ENCODE results near the gene DHX35. TPM values are rescaled to one million over a fixed set of nuclear protein-coding genes. Genes with fewer than 3 reads are reported as not detected.

The DHX35 gene
- total and polyA plus RNA-seq, 10 of the 15 experiments (the other 5 are each of a cell fraction or from before 2014, with no cell fraction given): 4.3 to 21.6 (median 14.9) TPM

DNA sequence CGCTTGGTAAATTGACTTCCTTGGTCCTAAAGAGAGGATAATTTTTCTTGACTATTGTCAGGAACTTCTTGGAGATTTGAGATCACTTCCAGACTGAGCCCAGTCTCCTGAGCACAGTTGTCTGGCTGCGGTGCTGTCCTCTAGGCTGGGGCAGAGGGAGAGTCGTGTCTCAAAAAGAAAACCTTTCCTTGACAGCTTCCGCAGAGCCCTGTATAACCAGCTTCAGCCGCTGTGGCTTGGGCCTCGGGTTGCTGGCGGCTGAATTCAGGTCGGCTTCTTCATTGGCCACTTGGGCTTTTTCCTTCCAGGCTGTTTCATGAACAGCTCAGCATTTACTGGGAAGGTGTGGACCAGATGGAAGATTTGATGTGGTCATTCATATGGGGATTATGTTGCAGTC, 75.9 kb downstream of the DHX35 start:
- CTCF ChIA-PET: interaction anchor here (0.7 to 2.4 kb wide), 4 partner anchors 11 to 409 kb away, joined by 3 to 13 read pairs (median 3); no protein-coding TSS in a partner anchor
- Histone ChIP-seq H2AFZ (ENCODE audit: control insufficient read depth, low read depth, low read length) (no peak overlapping the region), H3K4me1 (ENCODE audit: control insufficient read depth, insufficient read depth, low read length) (no peaks in the 10 kb centered on the region), H4K20me1 (ENCODE audit: control insufficient read depth, insufficient read depth) (no peaks in the 10 kb centered on the region), H3K79me2 (ENCODE audit: control insufficient read depth, insufficient read depth, low read length) (no peaks in the 10 kb centered on the region), H3K9me3 (replicated peaks; ENCODE audit: control insufficient read depth, insufficient read depth, low read length) (no peaks in the 10 kb centered on the region), H3K9ac (ENCODE audit: control insufficient read depth, insufficient read depth, low read length) (no peak overlapping the region), H3K4me3 (no peak overlapping the region), H3K4me2 (ENCODE audit: control insufficient read depth, insufficient read depth) (no peak overlapping the region), H3K27me3 (replicated peaks in 1 of 2; ENCODE audit: control insufficient read depth in 2 of 2, insufficient read depth in 2 of 2, low read length in 1 of 2) (no peaks in the 10 kb centered on the region), H3K27ac (ENCODE audit: control insufficient read depth, insufficient read depth) (no peak overlapping the region), H3K36me3 (ENCODE audit: control insufficient read depth in 2 of 2, insufficient read depth in 2 of 2, low read length in 1 of 2) (peaks cover 13 to 16% of the 10 kb centered on the region in 2 experiments)
- in situ Hi-C loops (cut with MboI): no loop called here
- RAD21 ChIA-PET (ENCODE audit: unreplicated experiment): no interaction called here
- no TSS peak for BruUV-seq (replicated peaks)
- TF ChIP-seq TCF12 (IDR thresholded peaks at IDR 0.05; ENCODE audit: low read depth, low read length) (no peak), MEF2A (IDR thresholded peaks at IDR 0.05; ENCODE audit: insufficient read depth, low read depth, low read length) (no peak), YY1 (IDR thresholded peaks at IDR 0.05; ENCODE audit: low read depth, low read length) (no peak), BRCA1 (IDR thresholded peaks at IDR 0.05; ENCODE audit: low read depth, low read length) (no peak), IRF4 (IDR thresholded peaks at IDR 0.05; ENCODE audit: low read depth, low read length) (no peak), CBFB (IDR thresholded peaks at IDR 0.05; ENCODE audit: low read depth) (no peak), SUZ12 (IDR thresholded peaks at IDR 0.05; ENCODE audit: unreplicated experiment) (no peak), EP300 (IDR thresholded peaks at IDR 0.05; ENCODE audit: borderline replicate concordance in 1 of 2, control insufficient read depth in 1 of 2, low read depth in 2 of 2, low read length in 2 of 2) (no peak), TCF3 (IDR thresholded peaks at IDR 0.05; ENCODE audit: borderline replicate concordance, insufficient read depth, low read depth, low read length) (no peak), PAX5 (IDR thresholded peaks at IDR 0.05; ENCODE audit: borderline replicate concordance, low read depth, low read length) (no peak), PML (IDR thresholded peaks at IDR 0.05; ENCODE audit: low read length) (no peak), TCF7 (IDR thresholded peaks at IDR 0.05; ENCODE audit: borderline replicate concordance) (no peak)
- TF ChIP-seq, protein P1, sequence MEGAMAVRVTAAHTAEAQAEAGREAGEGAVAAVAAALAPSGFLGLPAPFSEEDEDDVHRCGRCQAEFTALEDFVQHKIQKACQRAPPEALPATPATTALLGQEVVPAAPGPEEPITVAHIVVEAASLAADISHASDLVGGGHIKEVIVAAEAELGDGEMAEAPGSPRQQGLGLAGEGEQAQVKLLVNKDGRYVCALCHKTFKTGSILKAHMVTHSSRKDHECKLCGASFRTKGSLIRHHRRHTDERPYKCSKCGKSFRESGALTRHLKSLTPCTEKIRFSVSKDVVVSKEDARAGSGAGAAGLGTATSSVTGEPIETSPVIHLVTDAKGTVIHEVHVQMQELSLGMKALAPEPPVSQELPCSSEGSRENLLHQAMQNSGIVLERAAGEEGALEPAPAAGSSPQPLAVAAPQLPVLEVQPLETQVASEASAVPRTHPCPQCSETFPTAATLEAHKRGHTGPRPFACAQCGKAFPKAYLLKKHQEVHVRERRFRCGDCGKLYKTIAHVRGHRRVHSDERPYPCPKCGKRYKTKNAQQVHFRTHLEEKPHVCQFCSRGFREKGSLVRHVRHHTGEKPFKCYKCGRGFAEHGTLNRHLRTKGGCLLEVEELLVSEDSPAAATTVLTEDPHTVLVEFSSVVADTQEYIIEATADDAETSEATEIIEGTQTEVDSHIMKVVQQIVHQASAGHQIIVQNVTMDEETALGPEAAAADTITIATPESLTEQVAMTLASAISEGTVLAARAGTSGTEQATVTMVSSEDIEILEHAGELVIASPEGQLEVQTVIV (IDR thresholded peaks at IDR 0.05; ENCODE audit: borderline replicate concordance, partially characterized antibody): no peak
- TF ChIP-seq, protein P2, sequence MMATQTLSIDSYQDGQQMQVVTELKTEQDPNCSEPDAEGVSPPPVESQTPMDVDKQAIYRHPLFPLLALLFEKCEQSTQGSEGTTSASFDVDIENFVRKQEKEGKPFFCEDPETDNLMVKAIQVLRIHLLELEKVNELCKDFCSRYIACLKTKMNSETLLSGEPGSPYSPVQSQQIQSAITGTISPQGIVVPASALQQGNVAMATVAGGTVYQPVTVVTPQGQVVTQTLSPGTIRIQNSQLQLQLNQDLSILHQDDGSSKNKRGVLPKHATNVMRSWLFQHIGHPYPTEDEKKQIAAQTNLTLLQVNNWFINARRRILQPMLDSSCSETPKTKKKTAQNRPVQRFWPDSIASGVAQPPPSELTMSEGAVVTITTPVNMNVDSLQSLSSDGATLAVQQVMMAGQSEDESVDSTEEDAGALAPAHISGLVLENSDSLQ (IDR thresholded peaks at IDR 0.05): no peak
- TF ChIP-seq, protein P3, sequence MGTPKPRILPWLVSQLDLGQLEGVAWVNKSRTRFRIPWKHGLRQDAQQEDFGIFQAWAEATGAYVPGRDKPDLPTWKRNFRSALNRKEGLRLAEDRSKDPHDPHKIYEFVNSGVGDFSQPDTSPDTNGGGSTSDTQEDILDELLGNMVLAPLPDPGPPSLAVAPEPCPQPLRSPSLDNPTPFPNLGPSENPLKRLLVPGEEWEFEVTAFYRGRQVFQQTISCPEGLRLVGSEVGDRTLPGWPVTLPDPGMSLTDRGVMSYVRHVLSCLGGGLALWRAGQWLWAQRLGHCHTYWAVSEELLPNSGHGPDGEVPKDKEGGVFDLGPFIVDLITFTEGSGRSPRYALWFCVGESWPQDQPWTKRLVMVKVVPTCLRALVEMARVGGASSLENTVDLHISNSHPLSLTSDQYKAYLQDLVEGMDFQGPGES (IDR thresholded peaks at IDR 0.05): no peak
- DNase-seq (ENCODE audit: low read depth, low spot score): no peak
- SMC1A ChIA-PET (ENCODE audit: uncharacterized antibody, unreplicated experiment): interaction anchor here (1.7 kb wide), 1 partner anchor 10 kb away, joined by 3 read pairs; no protein-coding TSS in a partner anchor
- 91% methylated on average over 8 of the region's 8 CpGs for WGBS (ENCODE audit: insufficient coverage, insufficient replicate concordance, low lambda C conversion rate, missing lambda C conversion rate)
- no peak for FAIRE-seq
- intact Hi-C loops (cut with micrococcal nuclease; ENCODE audit: unreplicated experiment): no loop called here
- no peak for ATAC-seq
- POLR2A ChIA-PET: no interaction called here
